Measurements from ENCODE around the gene MYL6B.

Gene MYL6B

GRCh38 chr12:56188131-56188777 is 35.9 kb downstream of the MYL6B start:
- 21% methylated on average over 8 of the region's 10 CpGs for WGBS

GRCh38 chr12:56188778-56189098 is 36.4 kb downstream of the MYL6B start:
- peaks cover 8% of the 10 kb centered on the region for H3K79me1 ChIP-seq (replicated peaks; ENCODE audit: low read length, poor library complexity, severe bottlenecking)
- H2AK5ac ChIP-seq (ENCODE audit: low read length, severe bottlenecking): peak overlapping the region; percentile 9
- H3K9ac ChIP-seq (ENCODE audit: low read length): peak overlapping the region; percentile 90
- H3K4ac ChIP-seq (ENCODE audit: low read depth in 1 of 2, low read length in 2 of 2): peak overlapping the region in 1 of 2 experiments; percentile 97
- no peak overlapping the region for H2BK12ac ChIP-seq (ENCODE audit: low read length in 2 of 2)
- peak overlapping the region; percentile 79 to 93 for H3K4me3 ChIP-seq (ENCODE audit: insufficient read depth in 1 of 2, low read depth in 1 of 2, low read length in 2 of 2)
- H3K23ac ChIP-seq (ENCODE audit: low read length in 2 of 2): peak overlapping the region in 1 of 2 experiments; percentile 91
- peak overlapping the region; percentile 91 for H3K4me2 ChIP-seq (ENCODE audit: low read length, poor library complexity, severe bottlenecking)
- H2BK15ac ChIP-seq (ENCODE audit: low read depth, poor library complexity, severe bottlenecking): no peak overlapping the region
- peak overlapping the region in 1 of 2 experiments; percentile 75 for H3K18ac ChIP-seq (ENCODE audit: low read depth in 1 of 2, low read length in 2 of 2)
- H3K14ac ChIP-seq (ENCODE audit: low read length in 2 of 2): peak overlapping the region; percentile 45 to 93
- WGBS: 1% methylated on average over 13 of the region's 17 CpGs
- H3K27me3 ChIP-seq (ENCODE audit: control insufficient read depth in 1 of 2, insufficient read depth in 1 of 2, low read length in 2 of 2): no peaks in the 10 kb centered on the region
- H4K91ac ChIP-seq (ENCODE audit: low read length): no peak overlapping the region
- H3K36me3 ChIP-seq (ENCODE audit: control insufficient read depth in 1 of 2, insufficient read depth in 2 of 2, low read depth in 1 of 2, low read length in 2 of 2): peaks cover 8 to 28% of the 10 kb centered on the region in 2 experiments
- peak overlapping the region; percentile 45 for H3K27ac ChIP-seq (ENCODE audit: low read length, poor library complexity, severe bottlenecking)
- no peaks in the 10 kb centered on the region for H3K9me3 ChIP-seq (ENCODE audit: control insufficient read depth, low read length)
- peak overlapping the region; percentile 8 for H2BK120ac ChIP-seq (ENCODE audit: low read depth, low read length)
- H3K4me1 ChIP-seq (ENCODE audit: control insufficient read depth, insufficient read depth, low read depth, low read length): peaks cover 6% of the 10 kb centered on the region
- no peak overlapping the region for H2BK5ac ChIP-seq (ENCODE audit: low read depth, low read length, poor library complexity, severe bottlenecking)
- no peak overlapping the region for H4K8ac ChIP-seq (ENCODE audit: low read length)
- no peak overlapping the region for H2AFZ ChIP-seq (ENCODE audit: low read depth, low read length)
- DNase-seq: no peak

More at GRCh38 chr12:56188131-56188777, 35.9 kb downstream of the MYL6B start:
- Histone ChIP-seq H3K4ac (ENCODE audit: low read depth in 1 of 2, low read length in 2 of 2) (peak overlapping the region in 1 of 2 experiments; percentile 64), H3K36me3 (ENCODE audit: control insufficient read depth in 1 of 2, insufficient read depth in 2 of 2, low read depth in 1 of 2, low read length in 2 of 2) (peaks cover 10 to 33% of the 10 kb centered on the region in 2 experiments), H2BK120ac (ENCODE audit: low read depth, low read length) (no peak overlapping the region), H3K79me1 (replicated peaks; ENCODE audit: low read length, poor library complexity, severe bottlenecking) (peaks cover 11% of the 10 kb centered on the region), H3K14ac (ENCODE audit: low read length in 2 of 2) (peak overlapping the region; percentile 45 to 93), H3K27ac (ENCODE audit: low read length, poor library complexity, severe bottlenecking) (peak overlapping the region; percentile 45), H2BK15ac (ENCODE audit: low read depth, poor library complexity, severe bottlenecking) (no peak overlapping the region), H3K18ac (ENCODE audit: low read depth in 1 of 2, low read length in 2 of 2) (peak overlapping the region in 1 of 2 experiments; percentile 75), H3K9me3 (ENCODE audit: control insufficient read depth, low read length) (no peaks in the 10 kb centered on the region), H2BK5ac (ENCODE audit: low read depth, low read length, poor library complexity, severe bottlenecking) (no peak overlapping the region), H3K4me3 (ENCODE audit: insufficient read depth in 1 of 2, low read depth in 1 of 2, low read length in 2 of 2) (peak overlapping the region; percentile 79 to 93), H2BK12ac (ENCODE audit: low read length in 2 of 2) (no peak overlapping the region), H3K4me2 (ENCODE audit: low read length, poor library complexity, severe bottlenecking) (peak overlapping the region; percentile 91), H3K4me1 (ENCODE audit: control insufficient read depth, insufficient read depth, low read depth, low read length) (peaks cover 6% of the 10 kb centered on the region), H2AFZ (ENCODE audit: low read depth, low read length) (no peak overlapping the region), H3K27me3 (ENCODE audit: control insufficient read depth in 1 of 2, insufficient read depth in 1 of 2, low read length in 2 of 2) (no peaks in the 10 kb centered on the region), H3K23ac (ENCODE audit: low read length in 2 of 2) (peak overlapping the region; percentile 70 to 86), H4K8ac (ENCODE audit: low read length) (no peak overlapping the region), H3K9ac (ENCODE audit: low read length) (peak overlapping the region; percentile 90), H2AK5ac (ENCODE audit: low read length, severe bottlenecking) (peak overlapping the region; percentile 82), H4K91ac (ENCODE audit: low read length) (no peak overlapping the region)
- DNase-seq: no peak

GRCh38 chr12:56189099-56189917 is 36.9 kb downstream of the MYL6B start, which contains the start of gene SMARCC2:
Gene SMARCC2, minus strand, starts transcription at chr12:56189483. Its CDS starts 22 bp downstream, at chr12:56189461.
- Histone ChIP-seq H3K79me1 (replicated peaks; ENCODE audit: low read length, poor library complexity, severe bottlenecking) (peaks cover 6% of the 10 kb centered on the region), H3K4ac (ENCODE audit: low read depth in 1 of 2, low read length in 2 of 2) (peak within 1 kb of the TSS; percentile 64 to 97), H4K8ac (ENCODE audit: low read length) (peak within 1 kb of the TSS; percentile 98), H3K36me3 (ENCODE audit: control insufficient read depth in 1 of 2, insufficient read depth in 2 of 2, low read depth in 1 of 2, low read length in 2 of 2) (peaks cover 4 to 22% of the 10 kb centered on the region in 2 experiments), H3K9me3 (ENCODE audit: control insufficient read depth, low read length) (no peaks in the 10 kb centered on the region), H3K4me2 (ENCODE audit: low read length, poor library complexity, severe bottlenecking) (peak within 1 kb of the TSS; percentile 91), H3K9ac (ENCODE audit: low read length) (peak within 1 kb of the TSS; percentile 92), H3K27ac (ENCODE audit: low read length, poor library complexity, severe bottlenecking) (peak within 1 kb of the TSS; percentile 89), H3K27me3 (ENCODE audit: control insufficient read depth in 1 of 2, insufficient read depth in 1 of 2, low read length in 2 of 2) (no peaks in the 10 kb centered on the region), H3K4me1 (ENCODE audit: control insufficient read depth, insufficient read depth, low read depth, low read length) (peaks cover 6% of the 10 kb centered on the region), H4K91ac (ENCODE audit: low read length) (peak within 1 kb of the TSS; percentile 95), H3K4me3 (ENCODE audit: insufficient read depth in 1 of 2, low read depth in 1 of 2, low read length in 2 of 2) (peak within 1 kb of the TSS; percentile 79 to 96), H3K14ac (ENCODE audit: low read length in 2 of 2) (peak within 1 kb of the TSS; percentile 45 to 93), H2AK5ac (ENCODE audit: low read length, severe bottlenecking) (peak within 1 kb of the TSS; percentile 9), H2BK120ac (ENCODE audit: low read depth, low read length) (peak within 1 kb of the TSS; percentile 77), H2AFZ (ENCODE audit: low read depth, low read length) (peak within 1 kb of the TSS; percentile 66), H3K18ac (ENCODE audit: low read depth in 1 of 2, low read length in 2 of 2) (peak within 1 kb of the TSS; percentile 93 to 94), H2BK15ac (ENCODE audit: low read depth, poor library complexity, severe bottlenecking) (peak within 1 kb of the TSS; percentile 99), H2BK12ac (ENCODE audit: low read length in 2 of 2) (peak within 1 kb of the TSS; percentile 45 to 89), H3K23ac (ENCODE audit: low read length in 2 of 2) (peak within 1 kb of the TSS in 1 of 2 experiments; percentile 91), H2BK5ac (ENCODE audit: low read depth, low read length, poor library complexity, severe bottlenecking) (no peak within 1 kb of the TSS)
- DNase-seq: peak; percentile 89
- WGBS: under 1% methylated on average over 53 of the region's 93 CpGs

Data from mesenchymal stem cell (in vitro differentiated cells and primary cell).